ENCODE measurements around the gene TMEM140.
"Not testable (repeated sequence)": the region's sequence is repeated elsewhere in the genome, so short reads cannot be mapped to it uniquely, and the experiment has no call there.

TMEM140 gene

DNA sequence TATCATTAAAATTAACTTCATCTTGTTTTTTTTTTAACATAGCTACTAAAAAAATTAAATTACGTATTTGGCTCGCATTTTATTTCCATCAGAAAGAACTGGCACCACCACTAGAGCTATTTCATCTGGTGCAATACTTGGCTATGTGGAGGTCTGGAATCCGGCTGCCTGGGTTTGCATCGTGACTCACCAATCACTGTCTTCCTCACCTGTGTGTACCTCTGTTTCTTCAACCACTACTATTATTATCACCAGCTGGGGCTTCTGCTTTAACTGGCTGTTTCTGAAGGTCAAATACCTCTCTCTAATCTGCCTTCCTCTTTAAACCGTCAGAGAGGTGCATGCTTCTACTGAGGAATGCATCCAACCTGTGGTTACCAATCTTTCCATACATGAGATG, 57.0 kb downstream of the TMEM140 start:
- no peaks in the 10 kb centered on the region for H3K27me3 Mint-ChIP-seq
- H3K9me3 Mint-ChIP-seq = no peaks in the 10 kb centered on the region
- H3K36me3 Mint-ChIP-seq (ENCODE audit: low read depth) = peaks cover 68% of the 10 kb centered on the region
- peaks cover 60% of the 10 kb centered on the region for H3K4me1 Mint-ChIP-seq (ENCODE audit: low read depth)
- H3K4me3 Mint-ChIP-seq = no peak overlapping the region
- H3K27ac Mint-ChIP-seq = no peak overlapping the region

GRCh38 chr7:135205850-135206249, 58.0 kb downstream of the TMEM140 start:
- Mint-ChIP-seq H3K27me3 (no peaks in the 10 kb centered on the region), H3K27ac (no peak overlapping the region), H3K4me3 (no peak overlapping the region), H3K36me3 (ENCODE audit: low read depth) (peaks cover 58% of the 10 kb centered on the region), H3K9me3 (no peaks in the 10 kb centered on the region), H3K4me1 (ENCODE audit: low read depth) (peaks cover 69% of the 10 kb centered on the region)

GRCh38 chr7:135206941-135207391, 59.1 kb downstream of the TMEM140 start:
- H3K27me3 Mint-ChIP-seq = no peaks in the 10 kb centered on the region
- H3K36me3 Mint-ChIP-seq (ENCODE audit: low read depth) = peaks cover 50% of the 10 kb centered on the region
- H3K4me3 Mint-ChIP-seq = peak overlapping the region; percentile 13
- H3K27ac Mint-ChIP-seq = peak overlapping the region; percentile 59
- no peaks in the 10 kb centered on the region for H3K9me3 Mint-ChIP-seq
- H3K4me1 Mint-ChIP-seq (ENCODE audit: low read depth) = peaks cover 68% of the 10 kb centered on the region

DNA sequence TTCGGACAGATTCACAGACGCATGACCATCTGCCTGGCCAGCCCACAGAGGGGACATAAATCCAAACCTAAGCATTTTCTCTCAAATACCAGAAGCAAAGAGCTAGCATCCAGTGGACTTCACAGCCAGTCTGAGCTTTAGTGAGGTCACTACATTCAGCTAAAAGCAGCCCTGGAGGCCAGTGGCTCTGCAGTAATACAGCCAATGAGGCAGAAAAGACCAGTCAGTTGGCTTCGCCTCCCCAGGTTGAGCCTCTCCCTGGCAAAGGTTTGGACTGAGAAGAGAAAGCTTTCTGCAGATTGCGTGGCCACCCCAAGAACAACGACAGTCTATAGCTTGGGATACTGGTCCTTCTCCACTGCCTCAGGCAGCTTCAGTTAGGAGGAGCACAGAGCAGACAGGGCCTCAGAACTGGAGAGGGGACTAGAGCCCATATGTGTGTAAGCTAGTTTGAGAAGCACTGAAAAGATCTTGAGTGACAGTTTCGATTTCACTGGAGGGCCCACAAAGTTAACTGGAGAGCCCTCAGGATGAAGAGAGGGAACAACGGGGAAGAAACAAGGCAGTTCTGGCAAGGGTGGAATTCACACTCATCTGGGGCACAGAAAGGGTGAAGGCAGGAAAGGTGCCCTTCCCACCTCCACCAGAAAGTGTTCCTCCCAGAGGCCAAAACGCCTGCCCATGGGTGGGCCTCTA, 59.7 kb downstream of the TMEM140 start:
- H3K9me3 Mint-ChIP-seq = no peaks in the 10 kb centered on the region
- H3K4me1 Mint-ChIP-seq (ENCODE audit: low read depth) = peaks cover 64% of the 10 kb centered on the region
- H3K36me3 Mint-ChIP-seq (ENCODE audit: low read depth) = peaks cover 44% of the 10 kb centered on the region
- no peaks in the 10 kb centered on the region for H3K27me3 Mint-ChIP-seq
- peak overlapping the region; percentile 13 for H3K4me3 Mint-ChIP-seq
- H3K27ac Mint-ChIP-seq = peak overlapping the region; percentile 59

DNA sequence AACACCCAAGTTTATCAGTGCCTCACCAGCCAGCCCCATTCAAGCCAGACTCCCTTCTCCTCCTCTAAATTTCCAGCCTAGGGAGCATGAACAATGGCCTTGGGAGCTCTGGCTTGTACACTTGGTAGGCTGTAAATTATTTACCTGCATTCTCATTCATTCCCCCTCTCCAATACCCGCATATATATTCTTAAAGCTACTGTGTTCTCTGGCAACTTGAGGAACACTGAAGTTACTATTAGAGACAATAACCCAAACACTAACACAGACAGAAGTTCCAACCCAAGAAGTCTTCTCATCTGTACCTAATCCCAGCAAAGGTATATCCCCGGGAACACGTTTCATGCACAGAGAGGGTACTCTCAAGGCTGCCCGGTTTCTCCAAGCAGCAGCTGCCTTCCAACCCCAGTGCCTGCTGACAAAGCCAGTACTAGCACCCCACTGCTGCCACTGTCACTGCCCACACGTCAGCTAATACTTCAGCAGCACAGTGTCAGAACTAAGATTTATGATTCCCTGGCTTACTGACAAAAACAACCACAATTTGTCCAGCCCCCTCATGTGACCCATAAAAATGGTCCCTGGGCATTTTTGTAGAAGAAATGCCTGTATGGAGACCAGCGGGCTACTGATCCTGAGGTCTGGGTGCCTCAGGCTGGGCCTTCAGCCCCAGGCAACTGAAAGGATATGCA, 60.4 kb downstream of the TMEM140 start:
- H3K27me3 Mint-ChIP-seq = no peaks in the 10 kb centered on the region
- H3K4me1 Mint-ChIP-seq (ENCODE audit: low read depth) = peaks cover 61% of the 10 kb centered on the region
- H3K9me3 Mint-ChIP-seq = no peaks in the 10 kb centered on the region
- peaks cover 39% of the 10 kb centered on the region for H3K36me3 Mint-ChIP-seq (ENCODE audit: low read depth)
- no peak overlapping the region for H3K27ac Mint-ChIP-seq
- no peak overlapping the region for H3K4me3 Mint-ChIP-seq

DNA sequence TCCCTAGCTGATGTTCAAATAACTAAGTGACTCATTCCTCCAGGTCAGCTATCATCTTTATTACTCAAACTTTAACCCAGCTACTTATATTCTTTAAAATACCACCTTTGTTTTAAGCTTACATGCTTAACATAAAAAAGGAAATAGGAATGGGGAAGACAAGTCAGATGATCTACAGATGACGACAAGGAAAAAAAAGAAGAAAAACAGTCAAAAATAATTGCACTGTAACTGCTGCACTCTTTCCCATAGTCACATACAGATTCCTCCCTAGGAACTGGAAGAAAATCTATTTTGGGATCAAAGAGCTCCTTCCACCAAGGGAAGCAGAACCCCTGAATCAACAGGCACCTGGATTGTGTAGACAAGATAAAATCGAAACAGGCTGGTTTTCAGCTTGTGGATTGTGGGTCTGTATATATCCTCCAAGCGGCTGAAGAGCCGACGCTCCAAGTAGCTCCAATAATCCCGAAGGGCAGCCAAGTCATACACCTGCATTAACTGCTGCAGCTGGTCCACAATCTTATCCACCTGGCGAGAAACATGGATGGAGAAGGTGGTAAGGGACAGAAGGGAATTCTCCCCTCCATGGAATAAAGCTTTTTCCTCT, 61.5 kb downstream of the TMEM140 start:
- Mint-ChIP-seq H3K4me1 (ENCODE audit: low read depth) (peaks cover 60% of the 10 kb centered on the region), H3K4me3 (peak overlapping the region; percentile 18), H3K9me3 (no peaks in the 10 kb centered on the region), H3K27me3 (no peaks in the 10 kb centered on the region), H3K27ac (no peak overlapping the region), H3K36me3 (ENCODE audit: low read depth) (peaks cover 28% of the 10 kb centered on the region)

- H3K27ac Mint-ChIP-seq = peak overlapping the region; percentile 89
- peak overlapping the region; percentile 90 for H3K4me3 Mint-ChIP-seq
- no peaks in the 10 kb centered on the region for H3K27me3 Mint-ChIP-seq
- H3K4me1 Mint-ChIP-seq (ENCODE audit: low read depth) = peaks cover 57% of the 10 kb centered on the region
- peaks cover 17% of the 10 kb centered on the region for H3K36me3 Mint-ChIP-seq (ENCODE audit: low read depth)
- no peaks in the 10 kb centered on the region for H3K9me3 Mint-ChIP-seq
Measured at GRCh38 chr7:135210888-135211178, 63.0 kb downstream of the TMEM140 start.

- Mint-ChIP-seq H3K36me3 (ENCODE audit: low read depth) (peaks cover 11% of the 10 kb centered on the region), H3K4me3 (peak within 1 kb of the TSS; percentile 90), H3K27me3 (no peaks in the 10 kb centered on the region), H3K4me1 (ENCODE audit: low read depth) (peaks cover 52% of the 10 kb centered on the region), H3K9me3 (no peaks in the 10 kb centered on the region), H3K27ac (peak within 1 kb of the TSS; percentile 92)
Measured at GRCh38 chr7:135211179-135211945, 63.5 kb downstream of the TMEM140 start, which contains the start of gene WDR91. TSS of gene WDR91 (minus strand) at chr7:135211526. CDS start at chr7:135211502, 24 bp downstream.

- not testable (repeated sequence) for H3K27me3 Mint-ChIP-seq; H3K36me3 Mint-ChIP-seq (ENCODE audit: low read depth); H3K9me3 Mint-ChIP-seq
- peaks cover 45% of the 10 kb centered on the region for H3K4me1 Mint-ChIP-seq (ENCODE audit: low read depth)
- H3K4me3 Mint-ChIP-seq = peak overlapping the region; percentile 90
- peak overlapping the region; percentile 79 for H3K27ac Mint-ChIP-seq
Measured at GRCh38 chr7:135211946-135212685, 64.2 kb downstream of the TMEM140 start.

GRCh38 chr7:135213831-135214230, 66.0 kb downstream of the TMEM140 start:
- no peak overlapping the region for H3K4me3 Mint-ChIP-seq
- H3K27me3 Mint-ChIP-seq = peaks cover 5% of the 10 kb centered on the region
- peaks cover 28% of the 10 kb centered on the region for H3K4me1 Mint-ChIP-seq (ENCODE audit: low read depth)
- no peaks in the 10 kb centered on the region for H3K36me3 Mint-ChIP-seq (ENCODE audit: low read depth)
- no peak overlapping the region for H3K27ac Mint-ChIP-seq
- H3K9me3 Mint-ChIP-seq = no peaks in the 10 kb centered on the region

GRCh38 chr7:135215180-135215579, 67.3 kb downstream of the TMEM140 start:
- Mint-ChIP-seq H3K4me3 (no peak overlapping the region), H3K36me3 (ENCODE audit: low read depth) (no peaks in the 10 kb centered on the region), H3K27me3 (peaks cover 12% of the 10 kb centered on the region), H3K9me3 (no peaks in the 10 kb centered on the region), H3K4me1 (ENCODE audit: low read depth) (peaks cover 15% of the 10 kb centered on the region), H3K27ac (no peak overlapping the region)

GRCh38 chr7:135215698-135216097, 67.8 kb downstream of the TMEM140 start:
- H3K4me3 Mint-ChIP-seq = no peak overlapping the region
- H3K36me3 Mint-ChIP-seq (ENCODE audit: low read depth) = no peaks in the 10 kb centered on the region
- H3K4me1 Mint-ChIP-seq (ENCODE audit: low read depth) = peaks cover 10% of the 10 kb centered on the region
- H3K27me3 Mint-ChIP-seq = peaks cover 12% of the 10 kb centered on the region
- H3K9me3 Mint-ChIP-seq = peaks cover 3% of the 10 kb centered on the region
- no peak overlapping the region for H3K27ac Mint-ChIP-seq
